Activated naive CD8-positive, alpha-beta T cell treated with anti-CD3 and anti-CD28 coated beads, Interleukin-2, amount 10 ng/mL, durations not matched to agents 7 days and 5 days (primary cell): ENCODE measurements around the gene HMGB3. TPM values are rescaled to one million over a fixed set of nuclear protein-coding genes. Genes with fewer than 3 reads are reported as not detected.
A peak's percentile ranks its signal among the peaks of the same experiment; 100 is the strongest.
"Not testable (repeated sequence)": the region's sequence is repeated elsewhere in the genome, so short reads cannot be mapped to it uniquely, and the experiment has no call there.

ENCODE experiments used
- ATAC-seq: fragments of 150-1000 bp; cut with Tn5 transposase; one replicate; pipeline ENCODE4 v1.10.0; 2021; ENCODE audit warnings: low read depth, moderate library complexity
- POLR2A ChIA-PET: fragments of 350-600 bp; sonication (Branson Sonifier 250); formaldehyde crosslinking; loops from one replicate; lab custom pipeline; 2021; ENCODE audit warnings: antibody characterized with exemption; lab: Charles Lee
- DNase-seq: peaks from one replicate; pipeline ENCODE4 v3.0.0; 2021
- H3K27ac Mint-ChIP-seq: one replicate; pipeline ENCODE4 v1.8.0; 2022; ENCODE audit warnings: mild to moderate bottlenecking, mixed read lengths
- H3K27me3 Mint-ChIP-seq: one replicate; pipeline ENCODE4 v1.8.0; 2022; ENCODE audit warnings: mild to moderate bottlenecking, moderate library complexity, mixed read lengths
- H3K36me3 Mint-ChIP-seq: one replicate; pipeline ENCODE4 v1.8.0; 2021; ENCODE audit warnings: mild to moderate bottlenecking, mixed read lengths
- H3K4me1 Mint-ChIP-seq: one replicate; pipeline ENCODE4 v1.8.0; 2021; ENCODE audit warnings: mixed read lengths
- H3K4me3 Mint-ChIP-seq: one replicate; pipeline ENCODE4 v1.8.0; 2022; ENCODE audit warnings: mild to moderate bottlenecking, moderate library complexity, mixed read lengths
- H3K9me3 Mint-ChIP-seq: one replicate; pipeline ENCODE4 v1.8.0; 2021; ENCODE audit warnings: mixed read lengths
- total RNA-seq, 2 experiments: library from RNA; stranded (reverse); gene quantifications; one replicate each; pipeline ENCODE4 v1.2.3, GENCODE V29; 2021

Gene HMGB3
- total RNA-seq, 2 experiments from 2014 or later, result 32.6 to 33.8 TPM

GRCh38 chrX:150964416-150964815, 18.7 kb upstream of the HMGB3 start:
- H3K27ac Mint-ChIP-seq, H3K27me3 Mint-ChIP-seq, H3K4me3 Mint-ChIP-seq, H3K9me3 Mint-ChIP-seq, POLR2A ChIA-PET, DNase-seq, H3K4me1 Mint-ChIP-seq, H3K36me3 Mint-ChIP-seq, ATAC-seq: not testable (repeated sequence)

GRCh38 chrX:150966235-150966634, 16.9 kb upstream of the HMGB3 start:
- Mint-ChIP-seq H3K27me3 (no peaks in the 10 kb centered on the region), H3K4me1 (no peaks in the 10 kb centered on the region), H3K4me3 (no peak overlapping the region), H3K9me3 (no peaks in the 10 kb centered on the region), H3K27ac (no peak overlapping the region), H3K36me3 (no peaks in the 10 kb centered on the region)
- POLR2A ChIA-PET, result no interaction called here
- no peak for ATAC-seq
- DNase-seq, result no peak

- POLR2A ChIA-PET, result no interaction called here
- DNase-seq, result no peak
- Mint-ChIP-seq H3K9me3 (no peaks in the 10 kb centered on the region), H3K4me3 (no peak overlapping the region), H3K27ac (no peak overlapping the region), H3K27me3 (no peaks in the 10 kb centered on the region), H3K36me3 (no peaks in the 10 kb centered on the region), H3K4me1 (no peaks in the 10 kb centered on the region)
- no peak for ATAC-seq
These were observed 16.4 kb upstream of the HMGB3 start for GRCh38 chrX:150966742-150967141.

- DNase-seq, result no peak
- Mint-ChIP-seq H3K36me3 (no peaks in the 10 kb centered on the region), H3K27ac (no peak overlapping the region), H3K9me3 (no peaks in the 10 kb centered on the region), H3K4me3 (no peak overlapping the region), H3K27me3 (no peaks in the 10 kb centered on the region), H3K4me1 (no peaks in the 10 kb centered on the region)
- no peak for ATAC-seq
- POLR2A ChIA-PET, result no interaction called here
These were observed 15.3 kb upstream of the HMGB3 start for GRCh38 chrX:150967786-150968185.

GRCh38 chrX:150968862-150969720, 14.0 kb upstream of the HMGB3 start:
- DNase-seq (no peak), ATAC-seq (no peak)
- POLR2A ChIA-PET, result no interaction called here
- no peaks in the 10 kb centered on the region for H3K36me3 Mint-ChIP-seq
- H3K9me3 Mint-ChIP-seq, result no peaks in the 10 kb centered on the region
- H3K4me3 Mint-ChIP-seq, result no peak overlapping the region
- no peaks in the 10 kb centered on the region for H3K4me1 Mint-ChIP-seq
- no peak overlapping the region for H3K27ac Mint-ChIP-seq
- no peaks in the 10 kb centered on the region for H3K27me3 Mint-ChIP-seq

GRCh38 chrX:150972450-150972849, 10.7 kb upstream of the HMGB3 start:
- H3K9me3 Mint-ChIP-seq, result no peaks in the 10 kb centered on the region
- ATAC-seq (no peak), DNase-seq (no peak)
- no peaks in the 10 kb centered on the region for H3K27me3 Mint-ChIP-seq
- POLR2A ChIA-PET, result no interaction called here
- H3K4me3 Mint-ChIP-seq, result no peak overlapping the region
- H3K27ac Mint-ChIP-seq, result no peak overlapping the region
- no peaks in the 10 kb centered on the region for H3K4me1 Mint-ChIP-seq
- H3K36me3 Mint-ChIP-seq, result no peaks in the 10 kb centered on the region

GRCh38 chrX:150975655-150976390, 7.3 kb upstream of the HMGB3 start:
- Mint-ChIP-seq H3K36me3 (no peaks in the 10 kb centered on the region), H3K4me1 (no peaks in the 10 kb centered on the region), H3K27ac (no peak overlapping the region), H3K9me3 (no peaks in the 10 kb centered on the region), H3K4me3 (no peak overlapping the region), H3K27me3 (no peaks in the 10 kb centered on the region)
- ATAC-seq (no peak), DNase-seq (no peak)
- POLR2A ChIA-PET, result no interaction called here

GRCh38 chrX:150977411-150978162, 5.5 kb upstream of the HMGB3 start:
- Mint-ChIP-seq H3K9me3 (no peaks in the 10 kb centered on the region), H3K27me3 (peaks cover 3% of the 10 kb centered on the region), H3K4me3 (no peak overlapping the region), H3K4me1 (peaks cover 6% of the 10 kb centered on the region), H3K36me3 (no peaks in the 10 kb centered on the region), H3K27ac (no peak overlapping the region)
- POLR2A ChIA-PET, result no interaction called here
- DNase-seq (no peak), ATAC-seq (no peak)

- H3K27ac Mint-ChIP-seq, result no peak overlapping the region
- POLR2A ChIA-PET, result no interaction called here
- DNase-seq (no peak), ATAC-seq (no peak)
- peaks cover 11% of the 10 kb centered on the region for H3K4me1 Mint-ChIP-seq
- H3K4me3 Mint-ChIP-seq, result no peak overlapping the region
- H3K9me3 Mint-ChIP-seq, result no peaks in the 10 kb centered on the region
- peaks cover 3% of the 10 kb centered on the region for H3K27me3 Mint-ChIP-seq
- peaks cover 2% of the 10 kb centered on the region for H3K36me3 Mint-ChIP-seq
These were observed 2.9 kb upstream of the HMGB3 start for GRCh38 chrX:150980186-150980585.

GRCh38 chrX:150980711-150981110, 2.4 kb upstream of the HMGB3 start:
- peaks cover 3% of the 10 kb centered on the region for H3K27me3 Mint-ChIP-seq
- no peak overlapping the region for H3K4me3 Mint-ChIP-seq
- POLR2A ChIA-PET, result no interaction called here
- ATAC-seq, result no peak
- H3K36me3 Mint-ChIP-seq, result peaks cover 2% of the 10 kb centered on the region
- H3K9me3 Mint-ChIP-seq, result no peaks in the 10 kb centered on the region
- no peak for DNase-seq
- no peak overlapping the region for H3K27ac Mint-ChIP-seq
- peaks cover 12% of the 10 kb centered on the region for H3K4me1 Mint-ChIP-seq

GRCh38 chrX:150982235-150982787, 824 bp upstream of the HMGB3 start:
- peaks cover 3% of the 10 kb centered on the region for H3K27me3 Mint-ChIP-seq
- ATAC-seq (no peak), DNase-seq (no peak)
- POLR2A ChIA-PET, result interaction anchor here (0.9 to 1.5 kb wide), 2 partner anchors 83 to 101 kb away, joined by 3 to 4 read pairs; no protein-coding TSS in a partner anchor
- H3K4me1 Mint-ChIP-seq, result peaks cover 14% of the 10 kb centered on the region
- no peak overlapping the region for H3K27ac Mint-ChIP-seq
- peaks cover 6% of the 10 kb centered on the region for H3K36me3 Mint-ChIP-seq
- no peaks in the 10 kb centered on the region for H3K9me3 Mint-ChIP-seq
- peak overlapping the region; percentile 64 for H3K4me3 Mint-ChIP-seq

- Mint-ChIP-seq H3K27ac (no peak overlapping the region), H3K27me3 (peaks cover 3% of the 10 kb centered on the region), H3K4me3 (no peak overlapping the region), H3K4me1 (peaks cover 14% of the 10 kb centered on the region), H3K9me3 (no peaks in the 10 kb centered on the region), H3K36me3 (peaks cover 8% of the 10 kb centered on the region)
- ATAC-seq, result no peak
- POLR2A ChIA-PET, result interaction anchor here (1.0 to 1.5 kb wide), 3 partner anchors 86 to 413 kb away, joined by 4 to 6 read pairs (median 4); partner anchors contain the start of gene VMA21
- DNase-seq, result no peak
These were observed 510 bp downstream of the HMGB3 start for GRCh38 chrX:150983521-150984168.
